GM19328 (cell line): ENCODE results near the gene PPM1M.

Source experiments
- ATAC-seq: cut with Tn5 transposase; IDR thresholded peaks from one replicate; pipeline ENCODE4 v1.9.1; 2021; ENCODE audit warnings: mild to moderate bottlenecking, moderate library complexity; ENCODE audit not compliant: unreplicated experiment

Gene PPM1M

DNA sequence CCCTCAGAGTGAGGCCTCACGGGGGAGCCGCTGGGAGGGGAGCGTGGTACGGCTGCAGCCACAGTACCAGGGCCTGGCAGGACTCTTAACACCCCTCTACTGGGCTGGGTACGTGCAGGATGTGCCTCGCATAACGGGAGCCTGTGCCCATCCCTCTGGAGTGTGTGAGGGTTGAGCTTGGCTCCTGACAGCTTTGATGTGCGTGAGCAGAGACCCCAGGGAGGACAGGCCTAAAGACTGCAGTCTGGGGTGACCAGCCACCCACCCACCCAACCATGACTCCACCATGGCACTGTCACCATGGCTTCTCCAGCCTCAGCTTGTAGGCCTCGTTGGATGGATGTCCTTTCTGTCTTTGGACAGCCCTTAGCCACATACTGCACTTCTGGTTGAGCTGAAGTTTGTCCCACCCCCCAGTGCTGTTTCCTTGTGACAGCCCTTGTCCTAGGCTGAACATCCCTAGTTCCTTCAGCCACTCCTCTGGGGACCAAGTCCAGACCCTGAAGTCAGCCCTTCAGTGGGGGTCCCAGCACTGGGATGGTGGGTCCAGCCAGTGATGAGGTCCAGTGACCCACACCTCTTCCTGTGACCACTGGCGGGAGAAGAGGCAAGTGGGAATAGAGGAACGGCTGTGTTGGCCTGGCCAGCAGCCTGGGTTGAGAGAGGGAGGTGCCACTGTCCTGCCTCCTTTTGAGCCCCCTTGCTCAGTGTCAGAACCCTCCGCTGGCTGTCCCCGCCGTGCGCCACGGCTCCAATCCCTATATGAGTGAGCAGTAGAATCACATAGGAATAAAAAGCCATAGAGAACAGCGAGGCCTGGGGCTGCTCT is 48.1 kb downstream of the PPM1M start:
- no peak for ATAC-seq

GRCh38 chr3:52294320-52295150 is 49.0 kb downstream of the PPM1M start:
- ATAC-seq, result no peak

- ATAC-seq, result no peak
These were observed 50.2 kb downstream of the PPM1M start for GRCh38 chr3:52295671-52296208.

- no peak for ATAC-seq
These were observed 51.9 kb downstream of the PPM1M start for GRCh38 chr3:52297242-52298148.

DNA sequence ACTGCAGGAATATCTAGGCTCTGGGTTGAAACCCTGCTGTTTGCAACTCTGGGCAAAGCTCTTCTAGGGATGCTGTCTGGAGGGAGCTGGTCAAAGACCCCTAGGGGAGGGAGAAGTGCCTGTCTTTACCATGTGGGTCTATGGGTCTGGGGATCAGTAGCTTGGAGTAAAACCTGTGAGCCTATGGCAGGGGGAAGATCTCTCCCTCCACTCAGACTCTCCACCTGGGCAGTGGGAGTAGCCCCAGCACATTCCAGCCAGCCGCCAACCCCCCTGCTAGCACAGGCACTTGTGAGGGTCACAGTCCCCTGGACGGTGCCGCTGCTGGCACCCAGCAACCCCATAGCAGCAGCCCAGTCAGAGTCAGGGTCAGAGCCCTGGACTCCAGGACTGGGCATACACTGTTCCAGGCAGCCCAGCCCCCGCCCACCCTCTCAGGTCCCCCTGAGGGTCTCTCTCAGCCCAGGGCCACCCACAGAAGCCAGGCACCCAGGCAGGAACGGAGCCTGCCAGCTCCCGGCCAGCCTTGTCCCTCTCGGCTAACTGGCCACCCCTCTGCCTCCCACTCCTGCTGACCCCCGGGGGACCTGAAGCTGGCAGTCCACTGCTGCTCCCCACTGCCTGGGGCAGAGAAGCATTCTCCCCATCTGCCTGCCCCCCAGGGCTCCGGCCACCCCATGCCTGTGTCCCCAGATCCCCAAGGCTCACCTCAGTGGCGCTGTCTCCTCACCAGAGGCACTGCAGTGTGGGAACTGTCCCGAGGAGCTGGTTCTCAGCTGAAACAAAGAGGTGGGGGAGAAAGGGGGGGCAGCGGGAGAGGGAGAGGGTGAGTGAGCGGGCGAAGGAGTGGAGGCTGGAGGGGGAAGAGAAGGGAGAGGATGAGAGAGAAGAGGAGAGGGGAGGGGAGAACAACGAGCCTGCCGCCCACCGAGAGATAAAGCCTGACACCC is 52.9 kb downstream of the PPM1M start:
- no peak for ATAC-seq

DNA sequence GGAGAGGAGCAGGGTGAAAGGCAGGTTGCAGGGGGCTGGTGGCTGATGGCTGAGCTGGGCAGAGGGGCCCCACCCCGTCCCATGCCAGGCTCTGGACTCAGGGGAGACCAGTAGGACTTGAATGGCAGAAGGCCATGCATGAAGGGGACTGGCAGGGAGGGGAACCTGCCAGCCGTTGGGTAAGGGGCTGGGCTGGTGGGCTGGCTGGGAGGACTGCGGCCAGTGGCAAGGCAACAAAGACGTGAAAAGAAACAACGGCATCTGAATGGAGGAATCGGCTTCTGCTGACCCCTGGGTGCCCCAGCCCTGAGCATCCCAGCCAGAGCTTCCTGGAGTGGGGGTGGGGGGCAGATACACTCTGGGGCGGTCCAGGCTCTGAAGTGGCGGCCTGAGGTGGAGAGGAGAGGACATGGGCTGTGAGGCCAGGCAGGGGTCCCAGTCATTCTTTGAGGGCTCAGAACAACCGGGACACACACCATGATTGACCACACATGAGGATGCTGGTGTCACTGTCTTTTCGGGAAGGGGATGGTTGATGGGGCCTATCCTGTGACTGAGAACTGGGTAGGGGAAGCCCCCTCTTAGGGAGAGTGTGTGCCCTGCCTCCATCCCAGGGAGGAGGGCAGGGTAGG is 53.8 kb downstream of the PPM1M start:
- ATAC-seq, result no peak
